Uterus (tissue), 2 donors: Measurements from ENCODE around the gene SELPLG.

ENCODE experiments used
- CTCF ChIP-seq, 4 experiments: fragments of 200-600 bp in 2 of 4; fragments of 450-650 bp in 2 of 4; sonication (generic) in 2 of 4; IDR thresholded peaks; one replicate each; pipeline ENCODE4 v1.5.1; 2016 to 2019; ENCODE audit warnings: antibody characterized with exemption in 4 of 4, mild to moderate bottlenecking in 2 of 4, moderate library complexity in 1 of 4
- POLR2A ChIP-seq, 2 donors: fragments of 450-650 bp; IDR thresholded peaks; one replicate each; pipeline ENCODE4 v1.6.1; 2016; ENCODE audit warnings: antibody characterized with exemption in 2 of 2, mild to moderate bottlenecking in 1 of 2, moderate library complexity in 1 of 2

GRCh38 chr12:108678104-108678730 is 44.5 kb upstream of the SELPLG start:
- TF ChIP-seq CTCF (IDR thresholded peaks at IDR 0.05) (no peak), POLR2A (IDR thresholded peaks at IDR 0.05) (no peak)
